ENCODE data around the gene PDZD4.

PDZD4 gene

DNA sequence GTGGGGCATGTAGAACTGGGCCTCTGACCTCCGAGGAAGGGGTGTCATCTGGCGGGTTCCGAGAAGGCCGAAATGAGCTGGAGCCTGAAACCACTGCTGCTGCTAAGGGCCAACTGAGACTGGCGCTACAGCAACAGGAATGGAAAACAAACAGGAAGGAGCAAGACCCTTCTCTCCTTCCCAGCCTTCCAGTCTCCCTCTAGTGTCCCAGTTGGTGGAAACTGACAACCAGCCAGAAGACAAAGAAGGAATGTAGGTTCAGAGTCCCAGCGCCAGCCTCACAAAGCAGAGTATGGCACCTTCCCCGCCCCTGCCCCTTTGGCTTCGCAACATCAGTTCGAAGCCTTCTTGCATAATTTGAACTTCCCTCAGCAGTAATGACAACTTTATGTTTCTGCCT lies 24.4 kb upstream of the PDZD4 start:
- Histone ChIP-seq H3K4me3 (ENCODE audit: low read depth in 1 of 2, low read length in 2 of 2) (no peak overlapping the region), H3K9me3 (ENCODE audit: low read length) (no peaks in the 10 kb centered on the region), H3K4me1 (ENCODE audit: insufficient read depth, low read length) (no peaks in the 10 kb centered on the region), H3K27ac (ENCODE audit: low read depth, low read length) (no peak overlapping the region), H3K36me3 (ENCODE audit: insufficient read depth, low read length) (no peaks in the 10 kb centered on the region), H3K27me3 (ENCODE audit: control insufficient read depth in 1 of 2, insufficient read depth in 2 of 2, low read length in 2 of 2) (peaks cover 0 to 27% of the 10 kb centered on the region in 2 donors), H3K9ac (ENCODE audit: low read length) (no peak overlapping the region)

DNA sequence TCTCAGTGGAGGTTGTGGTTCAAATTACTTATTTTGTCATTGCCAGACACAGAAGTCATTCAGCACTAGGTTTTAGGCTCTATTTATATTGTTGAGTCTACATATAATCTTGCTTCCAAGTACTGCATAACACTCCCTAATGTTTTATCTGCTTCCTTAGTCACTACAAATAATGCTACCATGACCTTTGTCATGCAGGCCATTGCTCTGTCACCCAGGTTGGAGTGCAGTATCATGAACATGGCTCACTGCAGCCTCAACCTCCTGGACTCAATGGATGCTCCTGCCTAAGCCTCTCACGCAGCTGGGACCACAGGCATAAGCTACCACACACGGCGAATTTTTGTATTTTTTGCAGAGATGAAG lies 23.5 kb upstream of the PDZD4 start:
- H3K27me3 ChIP-seq (ENCODE audit: control insufficient read depth in 1 of 2, insufficient read depth in 2 of 2, low read length in 2 of 2), result peaks cover 0 to 27% of the 10 kb centered on the region in 2 donors
- H3K27ac ChIP-seq (ENCODE audit: low read depth, low read length), result no peak overlapping the region
- no peaks in the 10 kb centered on the region for H3K4me1 ChIP-seq (ENCODE audit: insufficient read depth, low read length)
- no peaks in the 10 kb centered on the region for H3K9me3 ChIP-seq (ENCODE audit: low read length)
- no peaks in the 10 kb centered on the region for H3K36me3 ChIP-seq (ENCODE audit: insufficient read depth, low read length)
- H3K4me3 ChIP-seq (ENCODE audit: low read depth in 1 of 2, low read length in 2 of 2), result no peak overlapping the region
- no peak overlapping the region for H3K9ac ChIP-seq (ENCODE audit: low read length)

DNA sequence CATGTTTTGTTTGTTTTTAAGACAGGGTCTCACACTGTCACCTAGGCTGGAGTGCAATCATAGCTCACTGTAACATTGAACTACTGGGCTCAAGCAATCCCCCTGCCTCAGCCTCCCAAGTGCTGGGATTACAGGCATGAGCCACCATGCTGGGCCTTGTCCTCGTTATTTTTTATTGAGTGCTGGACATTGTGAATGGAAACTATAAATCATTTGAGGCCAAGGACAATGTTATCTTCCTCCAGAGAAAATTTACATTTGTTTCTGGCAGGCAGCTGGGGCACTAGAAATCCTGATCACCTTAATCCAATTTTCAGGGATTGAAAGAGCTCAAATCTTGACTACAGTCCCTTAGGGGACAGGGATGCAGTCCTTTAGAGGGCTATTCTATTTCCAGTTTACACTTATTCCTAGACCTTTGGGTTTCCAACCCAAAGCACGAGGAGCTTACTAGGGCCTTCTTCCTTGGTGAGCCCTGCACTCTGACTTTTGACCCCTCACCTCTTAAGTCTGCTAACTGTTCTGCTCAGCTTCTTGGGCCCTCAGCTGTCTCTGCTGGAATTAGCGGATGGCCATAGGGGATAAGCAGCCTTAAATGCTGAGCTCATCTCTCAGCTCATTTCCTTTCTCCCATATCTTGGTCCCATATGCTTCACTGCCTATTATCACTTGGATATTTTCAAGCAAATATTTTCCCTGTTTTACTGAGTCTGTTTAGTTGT lies 23.0 kb upstream of the PDZD4 start:
- no peak overlapping the region for H3K4me3 ChIP-seq (ENCODE audit: low read depth in 1 of 2, low read length in 2 of 2)
- H3K9ac ChIP-seq (ENCODE audit: low read length), result no peak overlapping the region
- no peaks in the 10 kb centered on the region for H3K36me3 ChIP-seq (ENCODE audit: insufficient read depth, low read length)
- H3K4me1 ChIP-seq (ENCODE audit: insufficient read depth, low read length), result no peaks in the 10 kb centered on the region
- peaks cover 0 to 31% of the 10 kb centered on the region in 2 donors for H3K27me3 ChIP-seq (ENCODE audit: control insufficient read depth in 1 of 2, insufficient read depth in 2 of 2, low read length in 2 of 2)
- H3K27ac ChIP-seq (ENCODE audit: low read depth, low read length), result no peak overlapping the region
- H3K9me3 ChIP-seq (ENCODE audit: low read length), result no peaks in the 10 kb centered on the region

DNA sequence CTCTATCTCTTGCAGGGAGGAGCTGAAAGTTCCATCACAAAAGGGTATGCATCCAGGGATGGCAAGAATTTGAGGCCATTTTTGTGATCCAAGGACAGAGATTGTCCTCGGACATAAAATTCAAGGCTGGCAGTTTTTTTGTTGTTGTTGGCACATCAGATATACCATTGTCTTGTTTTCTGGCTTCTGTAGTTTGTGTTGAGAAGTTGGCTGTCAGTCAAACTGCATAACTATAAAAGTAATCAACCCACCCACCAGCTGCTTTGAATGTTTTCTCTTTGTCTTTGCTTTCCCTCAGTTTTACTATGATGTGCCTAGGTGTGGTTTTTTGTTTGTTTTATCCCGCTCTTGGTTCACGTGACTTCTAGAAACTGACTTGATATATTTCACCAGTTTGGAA lies 21.6 kb upstream of the PDZD4 start:
- H3K9me3 ChIP-seq (ENCODE audit: low read length), result no peaks in the 10 kb centered on the region
- no peaks in the 10 kb centered on the region for H3K36me3 ChIP-seq (ENCODE audit: insufficient read depth, low read length)
- no peaks in the 10 kb centered on the region for H3K4me1 ChIP-seq (ENCODE audit: insufficient read depth, low read length)
- no peak overlapping the region for H3K4me3 ChIP-seq (ENCODE audit: low read depth in 1 of 2, low read length in 2 of 2)
- H3K27ac ChIP-seq (ENCODE audit: low read depth, low read length), result no peak overlapping the region
- no peak overlapping the region for H3K9ac ChIP-seq (ENCODE audit: low read length)
- peaks cover 0 to 34% of the 10 kb centered on the region in 2 donors for H3K27me3 ChIP-seq (ENCODE audit: control insufficient read depth in 1 of 2, insufficient read depth in 2 of 2, low read length in 2 of 2)

DNA sequence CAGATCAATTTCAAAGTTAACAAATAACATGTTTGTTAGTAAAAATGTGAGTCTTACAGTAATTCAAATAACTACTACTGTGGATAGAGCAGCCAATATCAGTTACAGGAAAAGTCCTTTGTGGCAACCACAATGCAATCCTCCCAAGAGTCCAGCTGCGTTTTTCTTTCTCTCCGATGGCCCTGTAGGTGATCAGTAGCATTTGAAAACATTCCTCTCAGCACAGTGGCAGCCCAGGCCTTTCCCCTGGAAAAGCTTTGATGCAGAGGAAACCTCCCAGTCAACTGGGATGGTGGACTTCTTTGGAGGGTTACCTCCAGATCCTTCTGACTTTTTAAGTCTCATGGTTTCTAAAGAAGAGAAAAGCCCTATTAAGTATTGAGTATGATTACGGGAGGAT lies 18.0 kb upstream of the PDZD4 start:
- Histone ChIP-seq H3K9ac (ENCODE audit: low read length) (no peak overlapping the region), H3K4me1 (ENCODE audit: insufficient read depth, low read length) (no peaks in the 10 kb centered on the region), H3K36me3 (ENCODE audit: insufficient read depth, low read length) (no peaks in the 10 kb centered on the region), H3K27ac (ENCODE audit: low read depth, low read length) (no peak overlapping the region), H3K4me3 (ENCODE audit: low read depth in 1 of 2, low read length in 2 of 2) (no peak overlapping the region), H3K9me3 (ENCODE audit: low read length) (no peaks in the 10 kb centered on the region), H3K27me3 (ENCODE audit: control insufficient read depth in 1 of 2, insufficient read depth in 2 of 2, low read length in 2 of 2) (peaks cover 0 to 12% of the 10 kb centered on the region in 2 donors)

DNA sequence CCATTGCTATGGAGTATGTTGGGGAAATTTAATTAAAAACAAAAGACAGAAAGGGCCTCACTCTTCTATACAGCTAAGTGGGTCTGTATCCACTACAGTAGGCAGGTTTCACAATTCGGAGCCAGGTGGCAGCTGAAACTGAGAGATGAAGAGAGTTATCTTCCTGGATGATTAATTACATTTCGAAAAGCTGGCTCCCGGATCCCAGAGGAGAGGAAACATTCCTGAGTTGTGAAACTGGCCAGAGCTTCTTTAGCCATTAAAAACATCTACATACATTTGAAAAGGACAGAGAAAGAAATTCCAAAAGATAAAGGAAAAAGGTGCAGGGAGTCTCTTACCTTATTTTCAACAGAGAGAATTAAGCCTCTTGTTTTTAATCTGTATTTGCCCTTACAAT lies 15.5 kb upstream of the PDZD4 start:
- Histone ChIP-seq H3K36me3 (ENCODE audit: insufficient read depth, low read length) (no peaks in the 10 kb centered on the region), H3K4me3 (ENCODE audit: low read depth in 1 of 2, low read length in 2 of 2) (no peak overlapping the region), H3K9ac (ENCODE audit: low read length) (no peak overlapping the region), H3K9me3 (ENCODE audit: low read length) (no peaks in the 10 kb centered on the region), H3K4me1 (ENCODE audit: insufficient read depth, low read length) (no peaks in the 10 kb centered on the region), H3K27ac (ENCODE audit: low read depth, low read length) (no peak overlapping the region), H3K27me3 (ENCODE audit: control insufficient read depth in 1 of 2, insufficient read depth in 2 of 2, low read length in 2 of 2) (peaks cover 0 to 8% of the 10 kb centered on the region in 2 donors)

DNA sequence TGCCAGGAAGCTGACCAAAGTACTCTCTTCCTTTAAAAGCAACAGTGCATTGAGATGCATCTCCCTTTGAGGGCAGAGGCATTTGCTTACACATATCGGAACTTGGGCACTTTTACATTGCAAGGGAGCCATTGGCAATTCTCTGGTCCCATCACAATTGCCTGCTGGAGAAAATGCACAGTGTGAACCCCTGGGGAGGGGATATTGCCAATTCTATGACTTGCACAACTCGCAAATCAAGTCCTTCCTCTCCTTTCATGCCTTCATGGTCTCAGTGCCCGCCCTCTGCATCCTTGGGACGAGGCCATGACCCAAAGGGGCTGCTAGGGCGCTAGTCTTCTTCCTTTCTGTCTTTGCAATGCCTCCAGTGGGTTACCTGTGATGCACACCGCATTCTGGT lies 14.9 kb upstream of the PDZD4 start:
- Histone ChIP-seq H3K27ac (ENCODE audit: low read depth, low read length) (no peak overlapping the region), H3K9ac (ENCODE audit: low read length) (no peak overlapping the region), H3K27me3 (ENCODE audit: control insufficient read depth in 1 of 2, insufficient read depth in 2 of 2, low read length in 2 of 2) (peaks cover 0 to 8% of the 10 kb centered on the region in 2 donors), H3K4me3 (ENCODE audit: low read depth in 1 of 2, low read length in 2 of 2) (no peak overlapping the region), H3K4me1 (ENCODE audit: insufficient read depth, low read length) (no peaks in the 10 kb centered on the region), H3K9me3 (ENCODE audit: low read length) (no peaks in the 10 kb centered on the region), H3K36me3 (ENCODE audit: insufficient read depth, low read length) (no peaks in the 10 kb centered on the region)

DNA sequence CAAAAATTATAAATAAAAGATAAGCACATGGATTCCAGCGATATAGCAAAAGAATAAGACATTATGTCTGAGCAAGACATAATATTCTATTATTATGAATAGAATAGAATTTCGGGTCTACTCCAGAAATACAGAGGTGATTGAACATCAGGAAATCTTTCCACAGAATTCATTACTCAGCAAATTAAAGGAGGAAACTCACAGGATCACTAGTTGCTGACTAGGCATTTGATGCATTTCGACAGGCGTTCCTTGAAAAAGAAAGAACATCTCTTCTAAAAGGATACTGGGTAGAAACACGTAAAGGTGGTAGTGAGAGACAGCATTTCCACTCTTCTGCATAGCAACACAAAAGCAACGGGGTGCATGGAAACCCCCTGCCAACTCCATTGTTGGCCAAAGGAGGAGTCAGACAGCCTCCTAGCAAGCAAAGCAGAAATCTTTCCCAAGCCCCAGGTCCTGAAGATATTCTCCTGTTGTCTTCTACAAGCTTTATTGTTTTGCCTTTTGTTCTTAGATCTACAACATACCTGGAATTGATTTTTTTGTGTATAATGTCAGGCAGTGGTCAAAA lies 14.3 kb upstream of the PDZD4 start:
- H3K36me3 ChIP-seq (ENCODE audit: insufficient read depth, low read length), result no peaks in the 10 kb centered on the region
- no peaks in the 10 kb centered on the region for H3K9me3 ChIP-seq (ENCODE audit: low read length)
- H3K4me3 ChIP-seq (ENCODE audit: low read depth in 1 of 2, low read length in 2 of 2), result no peak overlapping the region
- no peak overlapping the region for H3K27ac ChIP-seq (ENCODE audit: low read depth, low read length)
- peaks cover 0 to 8% of the 10 kb centered on the region in 2 donors for H3K27me3 ChIP-seq (ENCODE audit: control insufficient read depth in 1 of 2, insufficient read depth in 2 of 2, low read length in 2 of 2)
- H3K9ac ChIP-seq (ENCODE audit: low read length), result no peak overlapping the region
- H3K4me1 ChIP-seq (ENCODE audit: insufficient read depth, low read length), result no peaks in the 10 kb centered on the region

DNA sequence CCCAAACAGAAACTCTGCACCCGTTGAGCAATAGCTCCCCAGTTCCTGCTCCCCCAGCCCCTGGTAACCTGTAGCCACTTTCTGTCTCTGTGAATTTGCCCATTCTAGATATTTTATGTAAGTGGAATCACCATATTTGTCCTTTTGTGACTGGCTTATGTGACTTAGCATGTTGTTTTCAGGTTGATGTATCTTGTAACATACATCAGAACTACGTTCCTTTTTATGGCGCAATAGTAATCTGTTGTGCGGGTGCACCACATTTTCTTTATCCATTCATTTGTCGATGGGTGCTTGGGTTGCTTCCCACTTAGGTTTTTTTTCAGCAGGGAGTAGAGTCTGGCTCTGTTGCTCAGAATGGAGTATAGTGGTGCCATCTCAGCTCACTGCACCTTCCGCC lies 6.6 kb upstream of the PDZD4 start:
- Histone ChIP-seq H3K4me3 (ENCODE audit: low read depth in 1 of 2, low read length in 2 of 2) (no peak overlapping the region), H3K9me3 (ENCODE audit: low read length) (no peaks in the 10 kb centered on the region), H3K9ac (ENCODE audit: low read length) (no peak overlapping the region), H3K27me3 (ENCODE audit: control insufficient read depth in 1 of 2, insufficient read depth in 2 of 2, low read length in 2 of 2) (peaks cover 0 to 14% of the 10 kb centered on the region in 2 donors), H3K36me3 (ENCODE audit: insufficient read depth, low read length) (no peaks in the 10 kb centered on the region), H3K4me1 (ENCODE audit: insufficient read depth, low read length) (no peaks in the 10 kb centered on the region), H3K27ac (ENCODE audit: low read depth, low read length) (no peak overlapping the region)

DNA sequence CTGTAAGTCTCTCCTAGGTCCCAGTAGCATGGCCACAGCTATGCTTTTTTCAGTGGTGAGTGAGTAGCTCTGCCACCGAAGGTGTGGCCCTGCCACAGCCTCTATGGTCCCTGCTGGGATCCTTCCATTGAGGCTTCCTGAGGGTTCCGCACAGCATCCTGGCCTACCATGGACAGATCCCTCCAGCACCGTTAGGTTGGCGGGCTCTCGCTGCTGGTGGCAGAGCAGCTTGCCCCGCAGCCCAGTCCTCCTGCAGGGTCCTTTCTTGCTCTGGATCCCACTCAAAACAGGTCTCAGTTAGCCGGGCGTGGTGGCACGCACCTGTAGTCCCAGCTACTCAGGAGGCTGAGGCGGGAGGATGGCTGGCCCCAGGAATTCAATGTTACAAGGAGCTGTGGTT lies 2.4 kb upstream of the PDZD4 start:
- Histone ChIP-seq H3K9ac (ENCODE audit: low read length) (no peak overlapping the region), H3K36me3 (ENCODE audit: insufficient read depth, low read length) (no peaks in the 10 kb centered on the region), H3K4me1 (ENCODE audit: insufficient read depth, low read length) (no peaks in the 10 kb centered on the region), H3K9me3 (ENCODE audit: low read length) (no peaks in the 10 kb centered on the region), H3K4me3 (ENCODE audit: low read depth in 1 of 2, low read length in 2 of 2) (no peak overlapping the region), H3K27me3 (ENCODE audit: control insufficient read depth in 1 of 2, insufficient read depth in 2 of 2, low read length in 2 of 2) (peaks cover 0 to 36% of the 10 kb centered on the region in 2 donors), H3K27ac (ENCODE audit: low read depth, low read length) (no peak overlapping the region)

DNA sequence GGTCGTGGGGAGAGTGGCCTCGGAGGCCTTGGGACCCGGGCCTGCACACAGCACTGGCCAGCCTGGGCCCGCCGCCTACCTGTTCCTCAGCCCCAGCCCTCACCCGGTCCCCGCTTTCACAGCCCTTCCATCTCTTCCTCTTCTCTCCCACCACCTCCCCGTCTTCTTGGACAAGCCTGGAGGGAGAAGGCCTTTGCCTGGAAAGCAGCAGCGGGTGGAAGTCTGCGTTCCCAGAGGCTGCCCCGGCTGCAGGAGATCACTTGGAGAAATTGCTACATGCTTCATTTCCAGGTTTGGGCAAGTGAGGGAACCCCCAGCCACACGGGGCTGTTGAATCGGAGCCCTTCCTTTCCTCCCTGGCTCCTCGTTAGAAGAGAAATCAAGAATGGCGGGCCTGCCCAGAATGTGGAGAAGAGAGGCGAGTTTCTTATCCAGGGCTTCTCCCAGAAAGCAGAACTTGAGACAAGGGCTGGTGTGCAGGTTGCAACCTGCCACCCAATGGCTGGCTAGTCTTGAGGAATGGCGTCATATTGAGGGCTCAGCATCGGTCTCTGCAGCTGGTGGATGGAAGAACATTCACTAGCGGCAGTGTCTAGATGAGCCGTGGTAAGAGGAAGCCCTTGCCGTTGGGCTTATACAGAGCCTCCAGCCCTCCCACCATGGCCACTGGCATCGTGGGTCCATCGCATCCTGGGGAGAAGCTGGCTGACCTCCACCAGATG lies 1.2 kb upstream of the PDZD4 start:
- Histone ChIP-seq H3K4me3 (ENCODE audit: low read depth in 1 of 2, low read length in 2 of 2) (no peak overlapping the region), H3K36me3 (ENCODE audit: insufficient read depth, low read length) (no peaks in the 10 kb centered on the region), H3K9ac (ENCODE audit: low read length) (no peak overlapping the region), H3K27me3 (ENCODE audit: control insufficient read depth in 1 of 2, insufficient read depth in 2 of 2, low read length in 2 of 2) (peaks cover 0 to 33% of the 10 kb centered on the region in 2 donors), H3K4me1 (ENCODE audit: insufficient read depth, low read length) (no peaks in the 10 kb centered on the region), H3K9me3 (ENCODE audit: low read length) (no peaks in the 10 kb centered on the region), H3K27ac (ENCODE audit: low read depth, low read length) (no peak overlapping the region)

Measured in muscle layer of colon (tissue), 2 donors.